GM19193 (cell line): ENCODE results near the gene CNN2.

Experiments used
- POLR2A ChIP-seq: IDR thresholded peaks from 4 replicates; pipeline ENCODE4 v1.6.1; 2011; ENCODE audit not compliant: insufficient read depth, insufficient read length; ENCODE audit errors: extremely low read depth

The CNN2 gene

GRCh38 chr19:1035998-1036621, 9.7 kb downstream of the CNN2 start:
- TF ChIP-seq POLR2A = no peak

- TF ChIP-seq POLR2A = no peak
Observed at GRCh38 chr19:1037621-1038064, 11.2 kb downstream of the CNN2 start.

- no peak for TF ChIP-seq POLR2A
Observed at GRCh38 chr19:1038978-1039645, 12.7 kb downstream of the CNN2 start.

- peak; percentile 51 for TF ChIP-seq POLR2A
Observed at GRCh38 chr19:1039646-1040475, 13.5 kb downstream of the CNN2 start, which contains the start of gene ABCA7. ABCA7 (plus strand) TSS chr19:1040107; CDS start chr19:1041362, 1,255 bp downstream.

- TF ChIP-seq POLR2A = no peak
Observed at GRCh38 chr19:1040476-1041271, 14.3 kb downstream of the CNN2 start.

- TF ChIP-seq POLR2A = no peak
Observed at GRCh38 chr19:1041272-1041834, 14.9 kb downstream of the CNN2 start.

GRCh38 chr19:1041835-1042685, 15.7 kb downstream of the CNN2 start:
- no peak for TF ChIP-seq POLR2A

- TF ChIP-seq POLR2A = no peak
Observed at GRCh38 chr19:1042689-1043511, 16.5 kb downstream of the CNN2 start.

- TF ChIP-seq POLR2A = no peak
Observed at GRCh38 chr19:1045247-1045603, 18.8 kb downstream of the CNN2 start.

GRCh38 chr19:1046117-1046626, 19.8 kb downstream of the CNN2 start:
- TF ChIP-seq POLR2A = no peak

GRCh38 chr19:1046836-1047695, 20.7 kb downstream of the CNN2 start:
- TF ChIP-seq POLR2A = no peak

GRCh38 chr19:1047696-1048147, 21.3 kb downstream of the CNN2 start:
- no peak for TF ChIP-seq POLR2A
